Stimulated activated CD8-positive, alpha-beta memory T cell treated with anti-CD3 and anti-CD28 coated beads, Interleukin-2, amount 100 ng/mL, for 1 hour (primary cell): ENCODE data around the gene GSKIP.
A peak's percentile ranks its signal among the peaks of the same experiment; 100 is the strongest.

Experiments used
- DNase-seq, 2 donors: peaks; one replicate each; pipeline ENCODE4 v3.0.0-alpha.2; 2020; ENCODE audit warnings: low read depth in 2 of 2

The GSKIP gene

GRCh38 chr14:96376093-96376492, 12.8 kb downstream of the GSKIP start:
- DNase-seq, result no peak

DNA sequence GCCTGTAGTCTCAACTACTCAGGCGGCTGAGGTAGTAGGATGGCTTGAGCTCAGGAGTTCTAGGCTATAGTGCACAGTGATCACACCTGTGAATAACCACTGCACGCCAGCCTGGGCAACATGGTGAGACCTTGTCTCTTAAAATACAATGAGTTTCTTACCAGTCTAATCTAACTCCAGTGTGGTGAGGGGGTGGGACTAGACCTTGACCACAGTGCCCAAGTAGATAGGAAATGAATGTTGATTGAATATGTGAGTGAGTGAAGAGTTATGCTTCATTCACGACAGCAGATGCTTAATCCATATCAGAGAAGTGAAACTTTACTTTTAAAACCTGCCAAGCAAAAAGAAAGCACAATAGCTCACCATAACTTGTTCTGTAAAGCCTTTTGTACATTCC, 17.4 kb downstream of the GSKIP start:
- DNase-seq, result no peak

DNA sequence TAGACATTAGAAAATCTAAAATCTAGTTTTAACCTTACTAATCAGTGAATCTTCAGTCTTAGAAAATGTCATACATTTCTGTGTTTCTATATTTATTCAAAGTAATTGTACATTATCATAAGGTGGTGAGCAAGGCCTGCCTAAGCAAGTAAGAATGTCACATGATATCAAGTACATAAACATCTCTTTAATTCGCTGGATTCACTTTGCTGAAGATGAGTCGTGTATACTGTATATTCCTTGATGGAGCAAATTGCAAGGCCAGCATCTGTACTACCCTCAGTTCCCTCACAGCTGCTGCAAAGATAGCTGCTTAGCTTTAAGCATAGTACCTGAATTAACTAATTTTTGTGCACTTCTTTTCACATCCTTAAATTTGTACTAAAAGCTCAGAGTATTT, 20.1 kb downstream of the GSKIP start:
- DNase-seq, result no peak

- DNase-seq, result no peak
Measured at GRCh38 chr14:96384053-96384452, 20.7 kb downstream of the GSKIP start.

DNA sequence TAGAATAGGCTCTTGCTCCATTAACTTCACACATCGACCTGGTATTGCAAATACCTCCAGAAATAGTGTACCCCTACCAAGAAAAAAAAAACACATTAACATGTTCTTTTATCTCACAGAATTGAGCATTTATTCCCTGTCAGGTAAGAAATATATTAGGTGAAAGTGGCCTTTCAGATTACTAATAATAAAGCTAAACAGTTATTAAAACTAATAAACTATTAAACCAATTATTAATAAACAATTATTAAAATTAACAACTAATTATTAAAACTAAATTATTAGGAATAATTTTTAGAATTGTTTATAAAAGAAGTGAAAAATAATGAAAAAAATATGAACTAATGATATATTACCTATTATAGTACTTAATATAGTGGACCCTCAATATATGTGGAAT, 21.4 kb downstream of the GSKIP start:
- no peak for DNase-seq

DNA sequence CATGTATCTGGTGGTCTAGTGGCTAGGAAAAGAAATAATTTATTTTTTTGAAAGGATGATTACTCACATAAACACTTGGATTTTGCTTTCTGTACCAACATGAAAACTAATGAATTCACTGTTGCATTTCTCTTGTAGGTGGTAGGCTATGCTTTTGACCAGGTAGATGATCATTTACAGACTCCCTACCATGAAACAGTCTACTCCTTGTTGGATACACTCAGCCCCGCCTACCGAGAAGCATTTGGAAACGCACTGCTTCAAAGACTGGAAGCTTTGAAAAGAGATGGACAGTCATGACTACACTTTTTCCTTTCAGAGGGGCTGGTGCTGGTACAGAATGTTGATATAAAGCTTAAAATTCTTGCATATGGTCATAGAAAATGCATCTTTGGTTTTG, 22.1 kb downstream of the GSKIP start:
- no peak for DNase-seq

GRCh38 chr14:96390965-96391292, 27.6 kb downstream of the GSKIP start:
- DNase-seq, result no peak

- peak; percentile 100 for DNase-seq
Measured at GRCh38 chr14:96391293-96392118, 28.2 kb downstream of the GSKIP start.

- no peak for DNase-seq
Measured at GRCh38 chr14:96393071-96393691, 29.9 kb downstream of the GSKIP start.

DNA sequence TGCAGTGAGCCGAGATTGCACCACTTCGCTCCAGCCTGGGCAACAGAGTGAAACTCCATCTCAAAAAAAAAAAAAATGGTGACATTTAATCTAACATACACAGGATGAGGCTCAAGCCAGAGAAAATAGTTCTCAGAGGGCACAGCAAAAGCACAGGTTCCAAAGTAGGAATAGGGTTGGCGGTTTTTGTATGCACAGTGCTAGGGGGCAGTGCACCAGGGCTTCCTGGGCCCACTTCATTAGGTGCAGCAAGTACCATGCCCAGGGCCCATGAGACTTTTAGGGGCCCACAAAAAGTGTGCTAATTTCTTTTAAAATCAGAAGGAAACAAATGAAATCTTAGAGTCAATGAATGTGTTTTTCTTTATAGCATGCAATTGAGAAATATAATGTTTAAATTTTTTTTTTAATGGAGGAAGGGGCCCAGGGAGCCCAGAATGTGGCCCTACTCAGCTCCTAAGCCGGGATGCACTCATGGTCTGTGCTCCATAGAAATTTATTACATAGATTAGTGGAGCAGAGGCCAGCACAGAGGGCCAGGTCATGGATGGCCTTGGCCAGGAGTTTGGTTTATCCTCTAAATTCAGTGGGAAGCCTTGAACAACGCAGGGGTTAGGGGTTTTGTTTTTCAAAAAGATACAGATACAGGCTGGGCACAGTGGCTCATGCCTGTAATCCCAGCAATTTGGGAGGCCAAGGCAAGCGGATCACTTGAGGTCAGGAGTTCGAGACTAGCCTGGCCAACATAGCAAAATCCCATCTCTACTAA, 30.9 kb downstream of the GSKIP start:
- no peak for DNase-seq

GRCh38 chr14:96398432-96398831, 35.1 kb downstream of the GSKIP start:
- no peak for DNase-seq

GRCh38 chr14:96398921-96399320, 35.6 kb downstream of the GSKIP start:
- no peak for DNase-seq

DNA sequence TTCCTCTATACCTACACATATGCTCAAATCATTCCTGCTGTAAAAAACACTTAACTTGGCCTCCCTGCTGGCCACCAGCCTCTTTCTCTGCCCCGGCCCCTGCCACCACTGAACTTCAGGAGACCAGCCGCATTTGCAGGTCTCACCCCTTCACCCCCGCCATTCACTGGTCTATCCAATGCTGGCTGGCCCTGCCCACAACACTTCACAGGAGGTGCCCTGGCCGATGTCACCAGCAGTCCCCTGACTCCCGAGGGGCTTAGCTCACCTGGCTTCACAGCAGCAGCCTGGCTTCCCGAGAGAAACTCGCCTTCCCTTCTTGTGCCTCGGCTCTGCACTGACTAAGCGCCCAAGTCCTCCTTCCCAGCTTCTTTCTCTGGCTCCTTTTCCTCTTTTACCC, 36.1 kb downstream of the GSKIP start:
- no peak for DNase-seq

GRCh38 chr14:96400495-96400894, 37.2 kb downstream of the GSKIP start:
- no peak for DNase-seq

DNA sequence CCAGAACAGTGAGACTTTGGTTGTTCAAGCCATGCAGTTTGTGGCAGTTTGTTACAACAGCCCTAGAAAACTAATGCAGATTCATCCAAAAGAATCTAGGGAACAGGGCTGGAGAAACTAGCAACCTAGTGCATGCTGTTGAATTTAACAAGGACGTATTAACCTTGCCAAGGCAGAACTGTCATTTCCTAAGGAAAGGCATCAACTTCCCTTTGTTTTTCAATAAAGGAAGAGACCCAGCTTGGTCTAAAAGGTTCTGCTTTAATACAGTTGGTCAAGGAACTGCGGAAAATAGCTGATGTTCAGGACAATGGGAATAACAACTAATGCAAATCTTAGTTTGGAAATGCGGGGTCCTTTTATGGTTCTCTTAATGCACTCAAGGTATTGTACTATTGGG, 40.1 kb downstream of the GSKIP start:
- no peak for DNase-seq

- no peak for DNase-seq
Measured at GRCh38 chr14:96405677-96406076, 42.4 kb downstream of the GSKIP start.

GRCh38 chr14:96407935-96408570, 44.7 kb downstream of the GSKIP start:
- DNase-seq, result no peak

- DNase-seq, result no peak
Measured at GRCh38 chr14:96408608-96409007, 45.3 kb downstream of the GSKIP start.

- no peak for DNase-seq
Measured at GRCh38 chr14:96409701-96410100, 46.4 kb downstream of the GSKIP start.

DNA sequence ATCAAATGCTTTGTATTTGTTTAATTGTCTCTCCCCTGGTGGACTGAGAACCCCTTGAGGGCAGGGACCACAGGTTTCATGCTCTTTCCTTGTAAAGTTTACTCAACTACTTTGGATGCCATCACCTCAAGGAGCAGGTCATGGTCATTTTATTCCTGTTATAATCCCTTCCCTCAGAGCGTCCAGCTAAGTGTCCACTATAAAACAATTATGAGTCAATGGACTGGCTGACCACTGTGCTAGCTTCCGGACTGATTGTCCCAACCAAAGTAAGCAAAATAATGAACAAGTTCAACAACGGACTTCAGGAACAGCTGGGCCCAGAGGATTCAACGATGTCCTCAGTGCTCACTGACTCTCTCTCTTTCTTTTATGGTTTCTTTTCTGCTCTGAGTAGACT, 46.8 kb downstream of the GSKIP start:
- no peak for DNase-seq

DNA sequence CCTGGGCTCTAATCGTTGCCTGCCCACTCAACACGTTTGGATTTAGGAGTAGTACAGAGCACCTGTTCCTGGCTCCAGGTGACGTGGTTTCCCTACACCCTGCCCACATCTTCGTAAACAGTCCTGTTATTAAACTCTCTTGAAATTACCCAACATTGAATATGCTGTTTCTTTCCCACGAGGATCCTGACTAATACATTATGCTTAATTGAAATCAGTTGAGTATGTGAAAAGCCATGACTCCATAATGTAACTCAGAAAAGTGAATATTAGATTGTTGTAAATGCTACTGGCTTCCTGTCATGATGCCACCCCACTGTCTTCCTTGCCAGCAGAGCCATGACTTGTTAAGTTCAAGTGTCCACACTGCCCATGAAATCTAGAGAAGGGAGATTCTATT, 50.2 kb downstream of the GSKIP start:
- DNase-seq, result no peak

- DNase-seq, result no peak
Measured at GRCh38 chr14:96415559-96415958, 52.2 kb downstream of the GSKIP start.
